ENCODE measurements around the gene RPRML. TPM values are rescaled to one million over a fixed set of nuclear protein-coding genes. Genes with fewer than 3 reads are reported as not detected.

The RPRML gene
- total RNA-seq, 2 donors from 2014 or later = not detected

DNA sequence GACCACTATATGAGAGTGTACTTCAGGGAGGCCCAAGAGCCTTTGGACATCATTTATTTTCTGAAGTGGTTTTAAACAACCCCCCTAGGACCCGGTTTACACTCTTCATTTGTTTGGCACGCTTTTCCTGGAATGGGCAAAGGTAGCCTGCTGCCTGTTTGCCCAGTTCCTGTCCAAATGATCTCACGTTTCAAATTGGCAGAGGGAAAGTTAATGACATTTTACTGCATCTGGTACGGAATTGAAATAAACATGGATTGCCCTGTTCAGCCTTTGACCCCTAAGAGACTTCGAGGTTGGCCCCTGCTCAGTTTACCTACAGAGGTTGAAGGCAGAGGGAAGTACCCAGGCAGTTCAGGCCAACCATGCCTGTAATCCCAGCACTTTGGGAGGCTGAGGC, 5.8 kb upstream of the RPRML start:
- Mint-ChIP-seq H3K4me3 (no peak overlapping the region), H3K4me1 (ENCODE audit: low read depth in 2 of 2) (peaks cover 3 to 5% of the 10 kb centered on the region in 2 donors), H3K36me3 (no peaks in the 10 kb centered on the region), H3K27ac (no peak overlapping the region), H3K9me3 (no peaks in the 10 kb centered on the region), H3K27me3 (peaks cover 10 to 22% of the 10 kb centered on the region in 2 donors)
- DNase-seq (ENCODE audit: low spot score) (no peak), ATAC-seq (no peak)

- no peak for ATAC-seq
- H3K4me1 Mint-ChIP-seq (ENCODE audit: low read depth in 2 of 2) = peaks cover 5 to 6% of the 10 kb centered on the region in 2 donors
Observed at GRCh38 chr17:46984341-46984740, 5.3 kb upstream of the RPRML start.

DNA sequence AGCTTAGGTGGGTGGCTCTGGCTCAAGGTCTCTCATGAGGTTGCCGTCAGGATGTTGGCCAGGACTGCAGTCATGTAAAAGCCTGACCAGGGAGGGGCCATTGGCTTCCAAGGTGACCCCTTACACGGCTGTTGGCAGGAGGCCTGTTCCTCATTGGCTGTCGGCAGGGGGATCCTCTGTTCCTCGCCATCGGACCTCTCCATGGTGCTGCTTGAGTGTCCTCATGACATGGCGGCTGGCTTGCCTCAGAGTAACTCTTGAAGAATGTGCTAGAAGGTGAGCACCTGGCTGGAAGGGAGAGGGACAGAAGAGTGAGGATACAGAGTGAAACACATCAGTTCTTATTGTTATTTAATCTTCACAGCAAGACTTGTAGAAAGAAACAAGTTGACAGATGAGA, 4.7 kb upstream of the RPRML start:
- Mint-ChIP-seq H3K27me3 (peaks cover 13 to 28% of the 10 kb centered on the region in 2 donors), H3K4me1 (ENCODE audit: low read depth in 2 of 2) (peaks cover 5 to 6% of the 10 kb centered on the region in 2 donors), H3K36me3 (no peaks in the 10 kb centered on the region)

More at GRCh38 chr17:46984341-46984740, 5.3 kb upstream of the RPRML start:
- no peaks in the 10 kb centered on the region for H3K36me3 Mint-ChIP-seq
- no peak for DNase-seq (ENCODE audit: low spot score)
- H3K4me3 Mint-ChIP-seq = no peak overlapping the region
- peaks cover 13 to 27% of the 10 kb centered on the region in 2 donors for H3K27me3 Mint-ChIP-seq
- H3K9me3 Mint-ChIP-seq = no peaks in the 10 kb centered on the region
- no peak overlapping the region for H3K27ac Mint-ChIP-seq

GRCh38 chr17:46982577-46982976, 3.5 kb upstream of the RPRML start:
- Mint-ChIP-seq H3K27ac (no peak overlapping the region), H3K36me3 (no peaks in the 10 kb centered on the region), H3K27me3 (peaks cover 19 to 36% of the 10 kb centered on the region in 2 donors), H3K4me3 (no peak overlapping the region), H3K9me3 (no peaks in the 10 kb centered on the region), H3K4me1 (ENCODE audit: low read depth in 2 of 2) (peaks cover 11 to 12% of the 10 kb centered on the region in 2 donors)
- DNase-seq (ENCODE audit: low spot score) (no peak), ATAC-seq (no peak)

More for the DNA sequence above, 4.7 kb upstream of the RPRML start:
- ATAC-seq (no peak), DNase-seq (ENCODE audit: low spot score) (no peak)
- H3K27ac Mint-ChIP-seq = no peak overlapping the region
- no peak overlapping the region for H3K4me3 Mint-ChIP-seq
- no peaks in the 10 kb centered on the region for H3K9me3 Mint-ChIP-seq

- peaks cover 11 to 12% of the 10 kb centered on the region in 2 donors for H3K4me1 Mint-ChIP-seq (ENCODE audit: low read depth in 2 of 2)
- DNase-seq (ENCODE audit: low spot score) (no peak), ATAC-seq (peak; percentile 49 to 70)
- H3K36me3 Mint-ChIP-seq = no peaks in the 10 kb centered on the region
- H3K27ac Mint-ChIP-seq = no peak overlapping the region
- no peaks in the 10 kb centered on the region for H3K9me3 Mint-ChIP-seq
- peaks cover 30 to 47% of the 10 kb centered on the region in 2 donors for H3K27me3 Mint-ChIP-seq
- H3K4me3 Mint-ChIP-seq = peak overlapping the region; percentile 82
Observed at GRCh38 chr17:46978489-46979146, 435 bp downstream of the RPRML start.

GRCh38 chr17:46977750-46978488, 1.1 kb downstream of the RPRML start:
- ATAC-seq = no peak
- no peaks in the 10 kb centered on the region for H3K36me3 Mint-ChIP-seq
- no peak for DNase-seq (ENCODE audit: low spot score)

GRCh38 chr17:46977348-46977747, 1.7 kb downstream of the RPRML start:
- Mint-ChIP-seq H3K36me3 (no peaks in the 10 kb centered on the region), H3K27me3 (peaks cover 30 to 43% of the 10 kb centered on the region in 2 donors), H3K27ac (no peak overlapping the region), H3K9me3 (no peaks in the 10 kb centered on the region), H3K4me3 (peak overlapping the region; percentile 82), H3K4me1 (ENCODE audit: low read depth in 2 of 2) (peaks cover 11 to 12% of the 10 kb centered on the region in 2 donors)
- DNase-seq (ENCODE audit: low spot score) (no peak), ATAC-seq (no peak)

More at GRCh38 chr17:46977750-46978488, 1.1 kb downstream of the RPRML start:
- Mint-ChIP-seq H3K27ac (no peak overlapping the region), H3K27me3 (peaks cover 30 to 47% of the 10 kb centered on the region in 2 donors), H3K4me1 (ENCODE audit: low read depth in 2 of 2) (peaks cover 11 to 12% of the 10 kb centered on the region in 2 donors), H3K4me3 (peak overlapping the region; percentile 82), H3K9me3 (no peaks in the 10 kb centered on the region)

DNA sequence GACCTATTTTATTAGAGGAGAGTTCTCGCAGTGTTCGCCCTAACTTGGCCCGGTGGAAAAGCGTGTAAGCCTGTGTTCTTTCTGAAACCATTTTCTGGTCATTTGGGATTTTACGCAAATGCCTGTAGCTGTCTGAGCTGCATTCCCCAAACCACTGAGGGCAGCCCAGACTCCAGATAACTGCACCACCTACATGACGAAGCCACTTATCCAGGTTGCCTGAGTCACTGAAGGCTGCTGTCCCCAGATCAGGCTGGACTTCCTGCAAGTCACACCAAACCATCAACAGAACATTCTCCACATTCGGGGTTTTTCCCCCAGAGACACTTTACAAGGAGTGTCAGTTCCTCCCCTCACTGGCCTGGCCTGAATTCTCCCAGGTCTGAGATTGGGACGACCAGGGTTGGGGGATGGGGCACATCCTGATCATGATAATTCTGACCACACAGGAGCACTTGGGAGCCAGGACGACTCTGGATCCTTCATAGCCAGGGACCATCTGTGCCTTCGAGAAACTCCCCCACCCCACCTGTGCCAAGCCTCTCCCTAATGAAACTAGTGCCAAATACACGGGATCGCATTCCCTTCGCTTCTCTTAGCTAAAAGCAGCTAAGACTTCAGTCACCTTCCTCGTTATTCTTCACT, 2.3 kb downstream of the RPRML start:
- peaks cover 11 to 12% of the 10 kb centered on the region in 2 donors for H3K4me1 Mint-ChIP-seq (ENCODE audit: low read depth in 2 of 2)
- H3K4me3 Mint-ChIP-seq = no peak overlapping the region
- DNase-seq (ENCODE audit: low spot score) (no peak), ATAC-seq (no peak)
- no peaks in the 10 kb centered on the region for H3K9me3 Mint-ChIP-seq
- H3K36me3 Mint-ChIP-seq = no peaks in the 10 kb centered on the region
- H3K27me3 Mint-ChIP-seq = peaks cover 30 to 40% of the 10 kb centered on the region in 2 donors
- no peak overlapping the region for H3K27ac Mint-ChIP-seq

DNA sequence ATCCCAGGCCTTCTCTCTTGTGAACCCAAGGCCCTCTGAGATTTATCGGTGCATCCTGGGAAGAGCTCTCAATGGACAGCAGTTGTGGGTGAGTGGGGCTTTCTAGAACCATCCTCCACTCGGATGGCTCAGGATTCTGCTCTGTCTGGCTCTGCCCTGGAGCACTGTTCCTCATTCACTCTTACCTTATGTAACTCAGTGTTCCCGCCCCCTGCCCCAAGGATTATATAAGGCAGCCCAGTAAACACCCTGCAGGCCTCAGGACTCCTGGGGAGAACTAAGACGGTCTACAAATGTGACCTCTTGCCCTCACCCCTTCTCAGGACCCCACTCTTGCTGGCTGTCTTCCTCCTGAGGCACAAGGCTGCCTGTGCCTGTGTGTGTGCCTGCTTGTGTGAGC, 3.8 kb downstream of the RPRML start:
- H3K27me3 Mint-ChIP-seq = peaks cover 22 to 29% of the 10 kb centered on the region in 2 donors
- DNase-seq (ENCODE audit: low spot score) = no peak
- no peaks in the 10 kb centered on the region for H3K36me3 Mint-ChIP-seq
- no peak overlapping the region for H3K27ac Mint-ChIP-seq
- peaks cover 10% of the 10 kb centered on the region in 2 donors for H3K4me1 Mint-ChIP-seq (ENCODE audit: low read depth in 2 of 2)
- no peaks in the 10 kb centered on the region for H3K9me3 Mint-ChIP-seq
- H3K4me3 Mint-ChIP-seq = no peak overlapping the region
- ATAC-seq = no peak

DNA sequence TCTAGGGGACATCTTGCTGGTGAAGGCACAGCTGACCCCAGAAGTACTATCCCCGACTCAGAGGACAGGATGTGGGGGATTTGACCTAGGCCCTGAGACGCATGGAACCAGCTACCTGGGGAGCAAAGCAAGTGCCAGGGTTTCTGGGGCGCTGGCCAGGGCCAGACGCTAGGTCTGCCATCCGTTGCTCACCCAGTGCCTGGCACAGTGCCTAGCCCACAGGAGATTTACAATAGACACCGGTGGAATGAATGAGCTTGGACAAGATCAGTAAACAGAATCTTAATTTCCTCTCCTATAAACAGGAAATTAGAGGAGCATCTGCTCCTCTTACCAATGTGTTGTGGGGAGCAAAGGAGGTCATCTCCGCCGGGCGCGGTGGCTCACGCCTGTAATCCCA, 5.0 kb downstream of the RPRML start:
- Mint-ChIP-seq H3K27ac (no peak overlapping the region), H3K27me3 (peaks cover 17 to 19% of the 10 kb centered on the region in 2 donors), H3K36me3 (no peaks in the 10 kb centered on the region), H3K4me1 (ENCODE audit: low read depth in 2 of 2) (peaks cover 5 to 6% of the 10 kb centered on the region in 2 donors), H3K4me3 (no peak overlapping the region), H3K9me3 (no peaks in the 10 kb centered on the region)
- DNase-seq (ENCODE audit: low spot score) = no peak
- ATAC-seq = no peak

DNA sequence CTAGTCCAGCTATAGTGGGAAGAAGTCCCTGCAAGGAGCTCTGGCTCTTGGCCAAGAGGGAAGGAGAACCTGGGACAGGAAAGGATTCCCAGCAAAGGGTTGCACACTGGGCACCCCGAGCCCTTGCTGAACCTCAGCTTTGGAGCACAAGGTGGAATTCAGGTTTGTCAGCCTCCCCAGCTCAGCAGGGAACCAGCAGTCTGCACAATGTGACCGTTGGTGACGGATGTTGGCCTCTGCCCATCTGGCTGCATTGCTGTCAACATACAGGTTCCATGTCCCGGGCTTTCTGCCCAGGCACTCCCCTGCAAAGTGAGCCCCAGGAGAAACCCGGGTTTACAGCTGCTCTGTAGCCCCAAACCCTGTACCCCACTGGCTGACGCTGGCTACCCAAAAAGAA, 6.7 kb downstream of the RPRML start:
- Mint-ChIP-seq H3K4me3 (no peak overlapping the region), H3K27me3 (peaks cover 8% of the 10 kb centered on the region in 2 donors), H3K4me1 (ENCODE audit: low read depth in 2 of 2) (no peaks in the 10 kb centered on the region), H3K9me3 (no peaks in the 10 kb centered on the region), H3K36me3 (no peaks in the 10 kb centered on the region), H3K27ac (no peak overlapping the region)
- no peak for ATAC-seq
- no peak for DNase-seq (ENCODE audit: low spot score)

DNA sequence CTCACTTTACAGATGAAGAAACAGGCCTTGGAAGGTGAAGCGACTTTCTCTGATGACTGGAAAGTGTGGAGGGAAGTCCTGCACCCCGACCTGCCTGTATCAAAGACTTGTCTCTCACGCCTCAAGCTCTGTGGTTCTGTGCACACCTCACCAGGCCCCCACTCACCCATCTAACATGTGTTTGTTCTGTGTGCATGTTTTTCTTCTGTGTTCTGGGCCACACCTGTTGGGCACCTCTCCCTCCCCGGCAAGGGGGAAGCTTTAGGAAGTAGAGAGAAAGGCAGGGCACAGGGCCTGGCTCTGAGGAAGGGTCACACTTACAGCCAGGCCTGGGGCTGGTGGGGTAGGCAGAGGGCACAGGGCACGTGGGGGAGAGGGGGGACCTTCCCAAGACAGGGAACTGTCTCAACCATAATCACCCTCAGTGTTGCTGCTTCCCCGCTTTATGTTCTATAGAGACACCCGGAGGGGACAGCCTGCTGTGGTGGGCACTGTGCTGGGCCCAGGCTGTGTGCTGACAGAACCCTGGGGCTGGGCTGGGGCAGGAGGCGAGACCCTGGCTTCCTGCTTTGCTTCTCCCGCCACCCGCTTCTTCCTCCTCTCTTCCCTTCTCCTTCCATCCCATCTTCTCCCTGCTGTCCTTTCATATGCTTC, 7.3 kb downstream of the RPRML start:
- Mint-ChIP-seq H3K27ac (no peak overlapping the region), H3K4me1 (ENCODE audit: low read depth in 2 of 2) (no peaks in the 10 kb centered on the region), H3K27me3 (peaks cover 5 to 12% of the 10 kb centered on the region in 2 donors), H3K4me3 (no peak overlapping the region), H3K9me3 (no peaks in the 10 kb centered on the region), H3K36me3 (no peaks in the 10 kb centered on the region)
- DNase-seq (ENCODE audit: low spot score) = no peak
- ATAC-seq = peak in 1 of 2 donors; percentile 25

DNA sequence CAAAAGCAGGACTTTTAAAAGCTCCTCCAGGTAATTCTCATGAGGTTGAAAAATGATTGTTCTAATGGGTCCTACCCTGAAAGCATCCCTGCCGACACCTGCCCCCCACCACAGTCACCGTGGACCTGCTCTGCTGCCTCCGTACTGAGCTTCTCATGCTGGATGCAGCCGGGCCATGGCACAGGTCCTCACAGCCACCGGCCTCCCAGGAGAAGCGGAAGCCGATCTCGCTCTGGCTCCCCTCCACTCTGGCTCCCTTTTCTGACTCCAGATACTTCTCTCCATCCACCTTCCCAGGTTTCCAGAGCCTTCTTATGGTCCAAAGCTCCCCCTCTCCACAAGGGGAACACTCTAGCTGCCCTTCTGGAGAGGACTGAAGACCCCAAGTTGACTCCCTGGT, 10.2 kb downstream of the RPRML start:
- no peak for DNase-seq (ENCODE audit: low spot score)
- H3K9me3 Mint-ChIP-seq = no peaks in the 10 kb centered on the region
- H3K36me3 Mint-ChIP-seq = no peaks in the 10 kb centered on the region
- no peaks in the 10 kb centered on the region for H3K4me1 Mint-ChIP-seq (ENCODE audit: low read depth in 2 of 2)
- no peak overlapping the region for H3K27ac Mint-ChIP-seq
- no peak overlapping the region for H3K4me3 Mint-ChIP-seq
- ATAC-seq = no peak
- H3K27me3 Mint-ChIP-seq = peaks cover 0 to 20% of the 10 kb centered on the region in 2 donors

Data from natural killer cell treated with Interleukin-12 subunit alpha and Interleukin-12 subunit beta and Interleukin-15 and Interleukin-18, amount 100 ng/mL, for 72 hours (primary cell).